ENCODE results near the gene COLGALT1. TPM values are rescaled to one million over a fixed set of nuclear protein-coding genes. Genes with fewer than 3 reads are reported as not detected.
"Not testable (repeated sequence)": the region's sequence is repeated elsewhere in the genome, so short reads cannot be mapped to it uniquely, and the experiment has no call there.

COLGALT1 gene
- total RNA-seq, 2 donors from 2014 or later = 28.3 to 30.8 TPM

DNA sequence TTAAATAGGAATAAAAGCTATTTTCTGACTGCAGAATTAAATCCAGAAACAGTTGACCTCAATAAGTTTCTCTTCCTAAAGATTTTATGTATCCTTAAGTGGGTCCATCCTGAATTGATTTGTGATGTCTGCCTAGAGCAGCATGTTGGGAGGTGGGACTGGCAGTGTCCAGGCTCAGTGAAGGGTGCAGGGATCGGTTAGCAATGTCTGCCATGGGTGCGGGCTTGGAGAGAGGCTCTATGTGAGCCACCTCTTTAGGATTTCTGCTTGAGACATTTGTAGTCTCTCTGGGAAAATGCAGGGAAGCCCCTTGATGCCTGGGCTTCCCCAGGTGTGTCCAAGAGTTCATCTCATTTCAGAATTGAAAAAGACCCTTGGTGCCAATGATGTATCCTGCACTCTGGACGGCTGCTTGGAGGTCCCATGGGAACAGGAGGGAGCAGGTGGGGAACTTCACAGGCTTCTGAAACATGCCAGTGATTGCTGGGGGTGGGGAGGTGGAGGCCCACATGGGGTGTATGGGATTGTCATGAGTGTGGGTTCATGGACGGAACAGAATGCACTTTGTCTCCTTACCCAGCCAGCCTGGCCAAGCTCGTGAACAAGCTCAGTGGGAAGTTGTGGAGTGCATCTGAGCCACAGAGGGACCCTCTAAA lies 6.2 kb upstream of the COLGALT1 start:
- Histone ChIP-seq H3K27me3 (no peaks in the 10 kb centered on the region), H3K4me1 (peaks cover 0 to 18% of the 10 kb centered on the region in 2 donors), H3K4me3 (no peak overlapping the region), H3K9me3 (no peaks in the 10 kb centered on the region), H3K27ac (no peak overlapping the region), H3K36me3 (no peaks in the 10 kb centered on the region)
- no peak for DNase-seq (ENCODE audit: low spot score)
- TF ChIP-seq, protein P1, sequence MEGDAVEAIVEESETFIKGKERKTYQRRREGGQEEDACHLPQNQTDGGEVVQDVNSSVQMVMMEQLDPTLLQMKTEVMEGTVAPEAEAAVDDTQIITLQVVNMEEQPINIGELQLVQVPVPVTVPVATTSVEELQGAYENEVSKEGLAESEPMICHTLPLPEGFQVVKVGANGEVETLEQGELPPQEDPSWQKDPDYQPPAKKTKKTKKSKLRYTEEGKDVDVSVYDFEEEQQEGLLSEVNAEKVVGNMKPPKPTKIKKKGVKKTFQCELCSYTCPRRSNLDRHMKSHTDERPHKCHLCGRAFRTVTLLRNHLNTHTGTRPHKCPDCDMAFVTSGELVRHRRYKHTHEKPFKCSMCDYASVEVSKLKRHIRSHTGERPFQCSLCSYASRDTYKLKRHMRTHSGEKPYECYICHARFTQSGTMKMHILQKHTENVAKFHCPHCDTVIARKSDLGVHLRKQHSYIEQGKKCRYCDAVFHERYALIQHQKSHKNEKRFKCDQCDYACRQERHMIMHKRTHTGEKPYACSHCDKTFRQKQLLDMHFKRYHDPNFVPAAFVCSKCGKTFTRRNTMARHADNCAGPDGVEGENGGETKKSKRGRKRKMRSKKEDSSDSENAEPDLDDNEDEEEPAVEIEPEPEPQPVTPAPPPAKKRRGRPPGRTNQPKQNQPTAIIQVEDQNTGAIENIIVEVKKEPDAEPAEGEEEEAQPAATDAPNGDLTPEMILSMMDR (IDR thresholded peaks at IDR 0.05) = no peak

DNA sequence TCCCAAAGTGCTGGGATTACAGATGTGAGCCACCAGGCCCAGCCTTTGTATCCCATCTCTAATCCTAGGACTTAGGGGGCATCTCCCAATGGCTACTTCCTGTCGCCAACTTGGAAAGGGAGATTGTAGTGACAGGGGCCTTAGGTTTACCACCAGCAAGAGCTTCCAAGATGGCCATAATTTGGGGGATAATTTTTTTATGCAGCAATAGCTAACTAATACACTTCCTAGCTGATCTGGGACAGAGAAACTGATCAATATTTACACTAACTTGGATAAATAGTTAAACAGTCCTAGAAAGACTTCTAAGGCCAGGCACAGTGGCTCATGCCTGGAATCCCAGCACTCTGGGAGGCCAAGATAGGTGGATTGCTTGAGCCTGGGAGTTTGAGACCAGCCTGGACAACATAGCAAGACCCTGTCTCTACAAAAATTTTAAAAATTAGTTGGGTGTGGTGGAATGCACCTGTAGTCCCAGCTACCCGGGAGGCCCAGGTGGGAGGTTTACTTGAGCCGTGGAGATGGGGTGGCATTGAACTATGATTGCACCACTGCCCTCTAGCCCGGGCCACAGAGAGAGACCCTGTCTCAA lies 5.3 kb upstream of the COLGALT1 start:
- no peak for DNase-seq (ENCODE audit: low spot score)
- Histone ChIP-seq H3K4me1 (peaks cover 0 to 23% of the 10 kb centered on the region in 2 donors), H3K27me3 (no peaks in the 10 kb centered on the region), H3K36me3 (no peaks in the 10 kb centered on the region), H3K27ac (no peak overlapping the region), H3K4me3 (no peak overlapping the region), H3K9me3 (no peaks in the 10 kb centered on the region)
- TF ChIP-seq, protein P1 (IDR thresholded peaks at IDR 0.05) = no peak

DNA sequence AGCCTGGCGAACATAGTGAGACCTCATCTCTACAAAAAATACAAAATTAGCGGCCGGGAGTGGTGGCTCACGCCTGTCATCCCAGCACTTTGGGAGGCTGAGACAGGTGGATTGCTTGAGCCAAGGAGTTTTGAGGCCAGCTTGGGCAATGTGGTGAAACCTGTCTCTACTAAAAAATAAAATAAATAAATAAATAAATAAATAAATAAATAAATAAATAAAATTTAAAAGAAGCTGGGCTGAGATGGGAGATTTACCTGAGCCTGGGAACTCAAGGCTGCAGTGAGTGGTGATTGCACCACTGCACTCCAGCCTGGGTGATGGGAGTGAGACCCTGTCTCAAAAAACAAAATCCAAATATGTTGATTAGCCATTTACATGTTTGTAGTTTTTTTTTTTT lies 2.7 kb upstream of the COLGALT1 start:
- H3K9me3 ChIP-seq; H3K27me3 ChIP-seq; H3K36me3 ChIP-seq; DNase-seq (ENCODE audit: low spot score); H3K4me3 ChIP-seq: not testable (repeated sequence)
- H3K27ac ChIP-seq = peak overlapping the region; percentile 43 to 62
- H3K4me1 ChIP-seq = peaks cover 0 to 39% of the 10 kb centered on the region in 2 donors

DNA sequence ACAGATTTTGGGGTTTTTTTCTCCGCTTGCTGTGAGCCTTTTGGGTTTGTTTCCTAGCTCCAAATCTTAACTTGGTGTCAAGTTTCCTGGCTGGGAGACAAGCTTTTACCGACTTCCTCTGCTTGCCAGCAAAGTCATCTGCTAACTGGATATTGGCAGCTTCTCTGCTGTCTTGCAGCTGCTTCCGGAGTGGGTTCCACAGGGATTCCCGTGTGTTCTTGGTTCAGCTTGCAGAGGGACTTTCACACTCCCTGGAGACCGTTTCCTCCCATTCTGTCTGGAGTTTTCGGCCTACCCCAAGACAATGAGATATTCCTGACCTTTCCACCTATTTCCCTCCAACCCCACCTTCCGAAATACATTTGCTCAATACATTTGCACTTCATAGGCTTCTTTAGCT lies 2.2 kb upstream of the COLGALT1 start:
- Histone ChIP-seq H3K27ac (peak overlapping the region; percentile 43 to 62), H3K27me3 (no peaks in the 10 kb centered on the region), H3K4me1 (peaks cover 0 to 42% of the 10 kb centered on the region in 2 donors), H3K9me3 (no peaks in the 10 kb centered on the region), H3K36me3 (no peaks in the 10 kb centered on the region), H3K4me3 (no peak overlapping the region)
- peak; percentile 79 for DNase-seq (ENCODE audit: low spot score)
- TF ChIP-seq, protein P1 (IDR thresholded peaks at IDR 0.05) = no peak

DNA sequence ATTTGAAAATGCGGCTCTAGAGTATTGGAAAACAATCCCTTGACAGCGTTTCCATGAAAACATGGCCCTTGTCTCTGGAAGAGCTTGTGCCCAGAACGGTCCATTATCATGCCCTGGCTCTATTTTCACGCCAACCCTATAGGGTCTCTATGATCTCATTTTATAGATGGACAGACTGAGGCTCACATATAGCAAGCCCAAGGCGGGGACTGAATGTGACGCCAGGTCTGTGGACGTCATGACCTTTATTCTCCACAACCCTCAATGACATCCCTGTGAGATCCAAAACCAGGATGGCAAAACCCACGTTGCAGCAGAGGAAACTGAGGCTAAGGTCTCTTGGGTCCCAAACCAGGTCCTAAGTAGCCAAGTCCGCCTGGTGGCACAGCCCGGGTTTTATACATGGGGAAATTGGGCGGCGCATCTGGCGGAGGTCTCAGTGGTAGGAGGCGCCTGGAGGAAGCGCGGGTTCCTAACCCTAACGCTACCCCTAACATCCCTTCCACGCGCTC lies 425 bp upstream of the COLGALT1 start:
- Histone ChIP-seq H3K4me3 (peak overlapping the region; percentile 57 to 81), H3K27ac (peak overlapping the region; percentile 73 to 84), H3K4me1 (peaks cover 0 to 48% of the 10 kb centered on the region in 2 donors), H3K36me3 (peaks cover 7% of the 10 kb centered on the region), H3K27me3 (no peaks in the 10 kb centered on the region), H3K9me3 (no peaks in the 10 kb centered on the region)
- TF ChIP-seq, protein P1 (IDR thresholded peaks at IDR 0.05) = no peak
- DNase-seq (ENCODE audit: low spot score) = no peak

DNA sequence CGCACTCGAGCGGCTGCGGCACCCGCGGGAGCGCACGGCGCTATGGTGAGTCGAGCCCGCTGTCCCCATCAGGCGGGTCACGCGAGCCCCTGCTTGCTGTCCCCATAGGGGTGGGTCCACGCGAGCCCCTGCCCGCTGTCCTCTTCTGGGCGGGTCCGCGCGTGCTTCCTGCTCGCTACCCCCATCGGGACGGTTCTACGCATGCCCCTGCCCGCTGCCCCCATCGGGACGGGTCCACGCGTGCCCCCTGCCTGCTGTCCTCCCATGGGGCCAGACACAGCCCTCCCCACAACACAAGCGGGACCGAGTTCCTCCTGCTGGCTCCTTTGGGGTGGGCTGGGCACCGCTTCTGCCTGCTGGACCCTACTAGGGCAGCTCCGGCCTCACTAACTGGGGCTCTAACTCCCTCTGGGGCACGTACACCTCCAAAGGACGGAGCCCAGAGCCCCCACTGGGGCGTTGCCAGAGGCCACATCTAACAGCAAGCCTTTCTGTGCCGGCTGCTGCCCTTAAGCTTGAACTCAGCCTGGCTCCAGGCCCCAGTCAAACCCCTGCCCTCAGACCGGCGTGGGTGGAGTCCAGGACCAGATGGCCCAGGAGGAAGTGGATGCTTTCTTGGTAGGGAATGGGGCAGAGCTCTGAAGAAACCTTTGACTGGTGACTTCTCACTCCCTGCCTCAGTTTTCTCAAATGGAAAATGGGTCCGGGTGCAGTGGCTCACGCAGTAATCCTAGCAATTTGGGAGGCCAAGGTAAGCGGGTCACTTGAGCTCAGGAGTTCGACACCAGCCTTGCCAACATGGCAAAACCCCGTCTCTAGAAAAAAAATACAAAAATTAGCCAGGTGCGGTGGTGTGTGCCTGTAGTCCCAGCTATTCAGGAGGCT lies 722 bp downstream of the COLGALT1 start:
- Histone ChIP-seq H3K36me3 (peaks cover 12% of the 10 kb centered on the region), H3K4me1 (peaks cover 0 to 55% of the 10 kb centered on the region in 2 donors), H3K27ac (peak overlapping the region; percentile 73 to 84), H3K9me3 (no peaks in the 10 kb centered on the region), H3K27me3 (no peaks in the 10 kb centered on the region), H3K4me3 (peak overlapping the region; percentile 57 to 81)
- TF ChIP-seq, protein P1 (IDR thresholded peaks at IDR 0.05) = peak in 1 of 2 donors; percentile 12
- peak; percentile 75 for DNase-seq (ENCODE audit: low spot score)
